Measurements from ENCODE around the gene MZB1. TPM values are rescaled to one million over a fixed set of nuclear protein-coding genes. Genes with fewer than 3 reads are reported as not detected.
A peak's percentile ranks its signal among the peaks of the same experiment; 100 is the strongest.

The MZB1 gene
- total and polyA plus RNA-seq, 2 experiments from 2014 or later = 0.30 TPM; not detected in 1

DNA sequence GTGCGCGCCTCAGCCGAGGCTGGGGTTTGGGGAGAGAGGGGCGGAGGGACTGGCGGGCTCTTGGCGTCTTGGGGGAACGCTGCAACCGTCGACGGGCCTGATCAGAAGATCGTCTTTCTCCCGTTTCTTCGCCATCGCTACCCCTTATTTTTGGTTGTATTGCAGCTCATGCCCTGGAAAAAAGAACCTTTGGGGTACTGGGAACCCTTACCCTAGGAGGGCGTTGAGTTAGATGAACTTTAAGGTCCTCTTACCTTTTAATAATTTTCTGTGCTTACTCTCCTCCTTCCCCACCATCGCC lies 47.3 kb downstream of the MZB1 start:
- 2% methylated on average over 16 of the region's 16 CpGs for WGBS (ENCODE audit: low lambda C conversion rate, missing lambda C conversion rate)
- H3K79me2 ChIP-seq = peaks cover 51% of the 10 kb centered on the region
- peaks cover 51% of the 10 kb centered on the region for H4K20me1 ChIP-seq (ENCODE audit: insufficient read depth, poor library complexity, severe bottlenecking)
- no peaks in the 10 kb centered on the region for H3K9me2 ChIP-seq (replicated peaks; ENCODE audit: insufficient read depth)
- H3K27ac ChIP-seq = peak overlapping the region; percentile 98
- no peaks in the 10 kb centered on the region for H3K9me3 ChIP-seq (ENCODE audit: low read depth)
- H3K4me2 ChIP-seq = peak overlapping the region; percentile 90
- TF ChIP-seq EZH2phosphoT487 (IDR thresholded peaks at IDR 0.05; ENCODE audit: low read depth, severe bottlenecking, unreplicated experiment) (no peak), EZH2 (IDR thresholded peaks at IDR 0.05; ENCODE audit: borderline replicate concordance) (no peak)
- TF ChIP-seq, protein P1, sequence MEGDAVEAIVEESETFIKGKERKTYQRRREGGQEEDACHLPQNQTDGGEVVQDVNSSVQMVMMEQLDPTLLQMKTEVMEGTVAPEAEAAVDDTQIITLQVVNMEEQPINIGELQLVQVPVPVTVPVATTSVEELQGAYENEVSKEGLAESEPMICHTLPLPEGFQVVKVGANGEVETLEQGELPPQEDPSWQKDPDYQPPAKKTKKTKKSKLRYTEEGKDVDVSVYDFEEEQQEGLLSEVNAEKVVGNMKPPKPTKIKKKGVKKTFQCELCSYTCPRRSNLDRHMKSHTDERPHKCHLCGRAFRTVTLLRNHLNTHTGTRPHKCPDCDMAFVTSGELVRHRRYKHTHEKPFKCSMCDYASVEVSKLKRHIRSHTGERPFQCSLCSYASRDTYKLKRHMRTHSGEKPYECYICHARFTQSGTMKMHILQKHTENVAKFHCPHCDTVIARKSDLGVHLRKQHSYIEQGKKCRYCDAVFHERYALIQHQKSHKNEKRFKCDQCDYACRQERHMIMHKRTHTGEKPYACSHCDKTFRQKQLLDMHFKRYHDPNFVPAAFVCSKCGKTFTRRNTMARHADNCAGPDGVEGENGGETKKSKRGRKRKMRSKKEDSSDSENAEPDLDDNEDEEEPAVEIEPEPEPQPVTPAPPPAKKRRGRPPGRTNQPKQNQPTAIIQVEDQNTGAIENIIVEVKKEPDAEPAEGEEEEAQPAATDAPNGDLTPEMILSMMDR (IDR thresholded peaks at IDR 0.05; ENCODE audit: poor library complexity) = no peak
- DNase-seq (ENCODE audit: low spot score) = no peak
- H3K27me3 ChIP-seq = no peaks in the 10 kb centered on the region
- peak overlapping the region; percentile 50 for H3K4me3 ChIP-seq
- no peaks in the 10 kb centered on the region for H3K36me3 ChIP-seq (replicated peaks; ENCODE audit: insufficient read depth, low read depth)
- peaks cover 18% of the 10 kb centered on the region for H3K4me1 ChIP-seq (ENCODE audit: insufficient read depth)
- H2AFZ ChIP-seq = no peak overlapping the region

DNA sequence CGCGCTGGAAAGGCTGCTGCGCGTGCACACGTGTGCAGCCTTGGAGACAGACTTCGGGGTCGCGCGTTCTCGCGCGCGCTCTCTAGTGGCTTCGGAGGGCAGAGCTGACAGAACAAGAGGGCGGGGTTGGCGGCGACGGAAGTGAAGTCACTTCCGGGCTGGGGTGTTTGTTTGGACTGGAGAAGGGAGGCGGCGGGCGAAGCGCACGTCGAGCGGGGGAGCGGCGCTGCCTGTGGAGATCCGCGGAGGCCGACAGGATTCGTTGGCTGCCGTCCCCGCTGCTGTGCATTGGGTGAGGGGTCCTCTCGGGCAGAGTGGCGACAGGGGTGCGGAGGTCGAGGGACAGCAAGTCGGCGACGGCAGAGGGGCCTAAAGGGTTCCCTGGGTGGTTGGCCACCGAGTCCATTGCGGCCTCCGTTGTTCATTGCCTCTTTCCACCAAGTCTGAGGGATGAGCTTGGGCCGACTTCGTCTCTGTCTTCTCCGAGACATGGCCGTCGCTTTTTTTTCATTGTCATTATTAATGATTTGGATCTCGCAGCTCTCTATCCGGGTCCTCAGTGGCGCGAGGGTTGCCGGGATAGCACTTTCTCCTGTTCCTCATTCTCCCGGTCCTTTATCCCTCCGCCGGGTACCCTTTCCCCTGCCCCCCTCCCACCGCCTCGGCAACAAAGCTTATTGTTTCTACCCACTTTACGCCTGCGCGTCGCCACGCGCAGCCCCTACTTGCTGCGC lies 47.9 kb downstream of the MZB1 start, which contains the start of gene PAIP2:
Gene PAIP2, plus strand, starts transcription at position 166 of the 734 bp plus-strand sequence. CDS start 21,931 bp downstream, outside the sequence.
- peaks cover 45% of the 10 kb centered on the region for H4K20me1 ChIP-seq (ENCODE audit: insufficient read depth, poor library complexity, severe bottlenecking)
- H3K4me3 ChIP-seq = peak within 1 kb of the TSS; percentile 50
- H2AFZ ChIP-seq = peak within 1 kb of the TSS; percentile 36
- H3K27ac ChIP-seq = peak within 1 kb of the TSS; percentile 98
- peaks cover 18% of the 10 kb centered on the region for H3K4me1 ChIP-seq (ENCODE audit: insufficient read depth)
- H3K36me3 ChIP-seq (replicated peaks; ENCODE audit: insufficient read depth, low read depth) = no peaks in the 10 kb centered on the region
- peaks cover 45% of the 10 kb centered on the region for H3K79me2 ChIP-seq
- no peaks in the 10 kb centered on the region for H3K9me2 ChIP-seq (replicated peaks; ENCODE audit: insufficient read depth)
- peak within 1 kb of the TSS; percentile 90 for H3K4me2 ChIP-seq
- no peaks in the 10 kb centered on the region for H3K27me3 ChIP-seq
- no peaks in the 10 kb centered on the region for H3K9me3 ChIP-seq (ENCODE audit: low read depth)
- peak; percentile 98 for DNase-seq (ENCODE audit: low spot score)
- under 1% methylated on average over 57 of the region's 66 CpGs for WGBS (ENCODE audit: low lambda C conversion rate, missing lambda C conversion rate)
- no peak for TF ChIP-seq EZH2phosphoT487 (IDR thresholded peaks at IDR 0.05; ENCODE audit: low read depth, severe bottlenecking, unreplicated experiment)
- TF ChIP-seq, protein P1 (IDR thresholded peaks at IDR 0.05; ENCODE audit: poor library complexity) = peak; percentile 87

DNA sequence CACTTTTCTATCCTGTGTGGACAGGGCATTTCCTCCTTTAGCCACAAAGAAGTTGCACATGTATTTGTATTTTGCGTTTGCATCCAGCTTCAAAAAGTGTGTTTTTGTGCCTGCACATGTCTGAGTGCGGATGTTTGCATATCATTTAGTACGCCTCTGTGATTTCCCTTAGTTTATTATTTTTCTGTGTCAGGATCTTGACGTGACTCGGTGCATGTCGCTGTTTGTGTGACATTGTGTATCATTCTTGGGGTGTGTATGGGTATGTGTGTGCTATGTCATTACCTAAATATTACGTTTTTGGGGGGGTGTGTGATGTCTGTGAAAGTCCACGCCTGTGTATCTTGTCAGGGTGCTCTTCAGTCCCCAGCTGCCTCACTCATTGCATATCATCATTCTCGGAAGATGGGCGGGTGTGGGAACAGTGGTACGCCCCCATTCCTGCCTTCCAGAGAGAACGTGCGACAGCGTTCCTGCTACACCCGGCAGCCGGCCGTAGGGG lies 48.5 kb downstream of the MZB1 start:
- peak overlapping the region; percentile 21 for H2AFZ ChIP-seq
- H3K4me3 ChIP-seq = peak overlapping the region; percentile 22
- WGBS (ENCODE audit: low lambda C conversion rate, missing lambda C conversion rate) = 16% methylated on average over 17 of the region's 17 CpGs
- peak overlapping the region; percentile 81 for H3K4me2 ChIP-seq
- H3K27ac ChIP-seq = no peak overlapping the region
- no peak for DNase-seq (ENCODE audit: low spot score)
- H3K36me3 ChIP-seq (replicated peaks; ENCODE audit: insufficient read depth, low read depth) = no peaks in the 10 kb centered on the region
- TF ChIP-seq, protein P1 (IDR thresholded peaks at IDR 0.05; ENCODE audit: poor library complexity) = no peak
- TF ChIP-seq EZH2 (IDR thresholded peaks at IDR 0.05; ENCODE audit: borderline replicate concordance) = no peak
- TF ChIP-seq EZH2phosphoT487 (IDR thresholded peaks at IDR 0.05; ENCODE audit: low read depth, severe bottlenecking, unreplicated experiment) = no peak
- peaks cover 39% of the 10 kb centered on the region for H4K20me1 ChIP-seq (ENCODE audit: insufficient read depth, poor library complexity, severe bottlenecking)
- peaks cover 18% of the 10 kb centered on the region for H3K4me1 ChIP-seq (ENCODE audit: insufficient read depth)
- H3K9me3 ChIP-seq (ENCODE audit: low read depth) = no peaks in the 10 kb centered on the region
- H3K27me3 ChIP-seq = no peaks in the 10 kb centered on the region
- peaks cover 39% of the 10 kb centered on the region for H3K79me2 ChIP-seq
- H3K9me2 ChIP-seq (replicated peaks; ENCODE audit: insufficient read depth) = no peaks in the 10 kb centered on the region
